Fibroblast of lung (primary cell): Measurements from ENCODE around the gene MYO19. TPM values are rescaled to one million over a fixed set of nuclear protein-coding genes. Genes with fewer than 3 reads are reported as not detected.

Source experiments
- DNase-seq, 2 donors: peaks; one replicate each; pipeline versions ENCODE4 v3.0.0 to v3.0.0-alpha.2; 2010; ENCODE audit warnings: low read depth in 2 of 2
- H2AFZ ChIP-seq: 2 replicates; pipeline ENCODE4 v1.5.1; 2012; ENCODE audit warnings: low read length, control low read depth, inconsistent platforms
- H3K27ac ChIP-seq: 2 replicates; pipeline ENCODE4 v1.5.1; 2011; ENCODE audit warnings: low read length, control low read depth; ENCODE audit not compliant: insufficient read depth
- H3K27me3 ChIP-seq: 2 replicates; pipeline ENCODE4 v1.5.1; 2011; ENCODE audit warnings: mild to moderate bottlenecking, low read length; ENCODE audit not compliant: control insufficient read depth, insufficient read depth
- H3K36me3 ChIP-seq: 2 replicates; pipeline ENCODE4 v1.5.1; 2011; ENCODE audit warnings: low read length; ENCODE audit not compliant: control insufficient read depth, insufficient read depth
- H3K4me1 ChIP-seq: 2 replicates; pipeline ENCODE4 v1.5.1; 2011; ENCODE audit warnings: low read length; ENCODE audit not compliant: control insufficient read depth, insufficient read depth; ENCODE audit errors: extremely low read depth
- H3K4me2 ChIP-seq: 2 replicates; pipeline ENCODE4 v1.5.1; 2011; ENCODE audit warnings: low read length, control low read depth; ENCODE audit not compliant: insufficient read depth; ENCODE audit errors: extremely low read depth
- H3K4me3 ChIP-seq, 4 experiments: fragments of 200-600 bp in 1 of 4; sonication (generic) in 1 of 4; replicated peaks in 1 of 4; 2 replicates each; pipeline ENCODE4 v1.5.1; 2011 to 2016; ENCODE audit warnings: low read length in 4 of 4, low read depth in 3 of 4, mild to moderate bottlenecking in 3 of 4, control low read depth in 2 of 4, inconsistent platforms in 1 of 4, mixed read lengths in 1 of 4; ENCODE audit not compliant: insufficient read depth in 1 of 4; ENCODE audit errors: control extremely low read depth in 1 of 4
- H3K79me2 ChIP-seq: 2 replicates; pipeline ENCODE4 v1.5.1; 2012; ENCODE audit warnings: mild to moderate bottlenecking, low read length, inconsistent platforms; ENCODE audit not compliant: control insufficient read depth, insufficient read depth
- H3K9ac ChIP-seq: 2 replicates; pipeline ENCODE4 v1.5.1; 2011; ENCODE audit warnings: mild to moderate bottlenecking, low read length, control low read depth; ENCODE audit not compliant: insufficient read depth
- H3K9me3 ChIP-seq: 2 replicates; pipeline ENCODE4 v1.5.1; 2012; ENCODE audit warnings: low read depth, low read length; ENCODE audit not compliant: control insufficient read depth, insufficient read depth
- H4K20me1 ChIP-seq: 2 replicates; pipeline ENCODE4 v1.5.1; 2011; ENCODE audit warnings: low read length; ENCODE audit not compliant: control insufficient read depth, insufficient read depth; ENCODE audit errors: extremely low read depth
- CTCF ChIP-seq, 2 donors: IDR thresholded peaks in 1 of 2; conservative IDR thresholded peaks in 1 of 2; 1 replicate in 1 of 2; 2 replicates in 1 of 2; pipeline ENCODE4 v1.5.1; 2011 to 2012; ENCODE audit warnings: low read length in 2 of 2, control low read depth in 1 of 2, inconsistent platforms in 1 of 2, low read depth in 1 of 2, mild to moderate bottlenecking in 1 of 2
- EZH2 ChIP-seq: IDR thresholded peaks from 2 replicates; pipeline ENCODE4 v1.5.1; 2012; ENCODE audit warnings: low read length, control low read depth, mild to moderate bottlenecking; ENCODE audit errors: missing control alignments
- polyA plus RNA-seq, 2 donors: library from polyadenylated mRNA; depleted of rRNA in 1 of 2; stranded (reverse) in 1 of 2; unstranded in 1 of 2; fragments of >200 nt; gene quantifications; 2 replicates each; pipeline ENCODE4 v1.2.1, GENCODE V29; 2011 to 2012; ENCODE audit warnings: missing spikeins in 1 of 2
- total RNA-seq: library from RNA; depleted of rRNA; stranded (reverse); fragments of >200 nt; gene quantifications from 2 replicates; pipeline ENCODE4 v1.2.1, GENCODE V29; 2014

The MYO19 gene
- total and polyA plus RNA-seq, 2 donors (not counting 1 experiment from before 2014, with no cell fraction given), result 18.7 to 31.5 TPM

GRCh38 chr17:36547776-36548175, 13.1 kb upstream of the MYO19 start:
- H3K4me1 ChIP-seq, result no peaks in the 10 kb centered on the region
- H3K27ac ChIP-seq, result no peak overlapping the region
- peak overlapping the region; percentile 69 to 100 (median 90) for H3K4me3 ChIP-seq
- H3K4me2 ChIP-seq, result peak overlapping the region; percentile 98
- no peaks in the 10 kb centered on the region for H3K9me3 ChIP-seq
- no peak overlapping the region for H2AFZ ChIP-seq
- TF ChIP-seq CTCF (conservative IDR thresholded peaks at IDR 0.05 in 1 of 2, IDR thresholded peaks at IDR 0.05 in 1 of 2; ENCODE audit: low read depth in 1 of 2, low read length in 2 of 2), result no peak
- no peak for TF ChIP-seq EZH2
- DNase-seq, result no peak
- H3K79me2 ChIP-seq, result peaks cover 85% of the 10 kb centered on the region
- peaks cover 2% of the 10 kb centered on the region for H3K36me3 ChIP-seq
- H3K9ac ChIP-seq, result no peak overlapping the region
- no peaks in the 10 kb centered on the region for H3K27me3 ChIP-seq
- H4K20me1 ChIP-seq, result peaks cover 2% of the 10 kb centered on the region

- peak overlapping the region; percentile 98 for H3K4me2 ChIP-seq
- no peak overlapping the region for H2AFZ ChIP-seq
- H3K27me3 ChIP-seq, result no peaks in the 10 kb centered on the region
- peak overlapping the region; percentile 87 for H3K9ac ChIP-seq
- DNase-seq, result peak in 1 of 2 donors; percentile 6
- no peaks in the 10 kb centered on the region for H3K4me1 ChIP-seq
- H3K9me3 ChIP-seq, result no peaks in the 10 kb centered on the region
- H3K4me3 ChIP-seq, result peak overlapping the region; percentile 69 to 100 (median 90)
- no peak for TF ChIP-seq EZH2
- no peak for TF ChIP-seq CTCF (conservative IDR thresholded peaks at IDR 0.05 in 1 of 2, IDR thresholded peaks at IDR 0.05 in 1 of 2; ENCODE audit: low read depth in 1 of 2, low read length in 2 of 2)
- H3K79me2 ChIP-seq, result peaks cover 78% of the 10 kb centered on the region
- H3K36me3 ChIP-seq, result peaks cover 2% of the 10 kb centered on the region
- H3K27ac ChIP-seq, result peak overlapping the region; percentile 74
- no peaks in the 10 kb centered on the region for H4K20me1 ChIP-seq
These were observed 11.9 kb upstream of the MYO19 start for GRCh38 chr17:36546418-36547093.

- no peak overlapping the region for H2AFZ ChIP-seq
- DNase-seq, result peak; percentile 97 to 98
- H3K27ac ChIP-seq, result peak overlapping the region; percentile 74
- peak overlapping the region; percentile 98 for H3K4me2 ChIP-seq
- H3K36me3 ChIP-seq, result peaks cover 2% of the 10 kb centered on the region
- TF ChIP-seq EZH2, result no peak
- TF ChIP-seq CTCF (conservative IDR thresholded peaks at IDR 0.05 in 1 of 2, IDR thresholded peaks at IDR 0.05 in 1 of 2; ENCODE audit: low read depth in 1 of 2, low read length in 2 of 2), result no peak
- no peaks in the 10 kb centered on the region for H3K4me1 ChIP-seq
- no peaks in the 10 kb centered on the region for H4K20me1 ChIP-seq
- peak overlapping the region; percentile 87 for H3K9ac ChIP-seq
- no peaks in the 10 kb centered on the region for H3K9me3 ChIP-seq
- peaks cover 71% of the 10 kb centered on the region for H3K79me2 ChIP-seq
- no peaks in the 10 kb centered on the region for H3K27me3 ChIP-seq
- peak overlapping the region; percentile 69 to 100 (median 90) for H3K4me3 ChIP-seq
These were observed 11.1 kb upstream of the MYO19 start for GRCh38 chr17:36545465-36546417.
